ENCODE results near the gene SPNS2. TPM values are rescaled to one million over a fixed set of nuclear protein-coding genes. Genes with fewer than 3 reads are reported as not detected.
A peak's percentile ranks its signal among the peaks of the same experiment; 100 is the strongest.

Gene SPNS2
- total and polyA plus RNA-seq, 3 donors from 2014 or later: 6.7 to 11.5 (median 8.0) TPM

GRCh38 chr17:4542726-4543191 is 44.1 kb downstream of the SPNS2 start:
- Histone ChIP-seq H3K4me1 (peaks cover 14% of the 10 kb centered on the region), H3K4me3 (no peak overlapping the region), H3K9me3 (no peaks in the 10 kb centered on the region), H3K36me3 (ENCODE audit: low read depth, missing control alignments) (no peaks in the 10 kb centered on the region), H3K27ac (no peak overlapping the region), H3K27me3 (no peaks in the 10 kb centered on the region)
- TF ChIP-seq POLR2A (IDR thresholded peaks at IDR 0.05): no peak
- TF ChIP-seq, protein P1, sequence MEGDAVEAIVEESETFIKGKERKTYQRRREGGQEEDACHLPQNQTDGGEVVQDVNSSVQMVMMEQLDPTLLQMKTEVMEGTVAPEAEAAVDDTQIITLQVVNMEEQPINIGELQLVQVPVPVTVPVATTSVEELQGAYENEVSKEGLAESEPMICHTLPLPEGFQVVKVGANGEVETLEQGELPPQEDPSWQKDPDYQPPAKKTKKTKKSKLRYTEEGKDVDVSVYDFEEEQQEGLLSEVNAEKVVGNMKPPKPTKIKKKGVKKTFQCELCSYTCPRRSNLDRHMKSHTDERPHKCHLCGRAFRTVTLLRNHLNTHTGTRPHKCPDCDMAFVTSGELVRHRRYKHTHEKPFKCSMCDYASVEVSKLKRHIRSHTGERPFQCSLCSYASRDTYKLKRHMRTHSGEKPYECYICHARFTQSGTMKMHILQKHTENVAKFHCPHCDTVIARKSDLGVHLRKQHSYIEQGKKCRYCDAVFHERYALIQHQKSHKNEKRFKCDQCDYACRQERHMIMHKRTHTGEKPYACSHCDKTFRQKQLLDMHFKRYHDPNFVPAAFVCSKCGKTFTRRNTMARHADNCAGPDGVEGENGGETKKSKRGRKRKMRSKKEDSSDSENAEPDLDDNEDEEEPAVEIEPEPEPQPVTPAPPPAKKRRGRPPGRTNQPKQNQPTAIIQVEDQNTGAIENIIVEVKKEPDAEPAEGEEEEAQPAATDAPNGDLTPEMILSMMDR (IDR thresholded peaks at IDR 0.05): no peak
- intact Hi-C loops (cut with DNase I; ENCODE audit: low total_unique reads): no loop called here
- 92 to 93% methylated on average over 17 to 19 of the region's 19 CpGs for WGBS, 2 donors
- DNase-seq: no peak

DNA sequence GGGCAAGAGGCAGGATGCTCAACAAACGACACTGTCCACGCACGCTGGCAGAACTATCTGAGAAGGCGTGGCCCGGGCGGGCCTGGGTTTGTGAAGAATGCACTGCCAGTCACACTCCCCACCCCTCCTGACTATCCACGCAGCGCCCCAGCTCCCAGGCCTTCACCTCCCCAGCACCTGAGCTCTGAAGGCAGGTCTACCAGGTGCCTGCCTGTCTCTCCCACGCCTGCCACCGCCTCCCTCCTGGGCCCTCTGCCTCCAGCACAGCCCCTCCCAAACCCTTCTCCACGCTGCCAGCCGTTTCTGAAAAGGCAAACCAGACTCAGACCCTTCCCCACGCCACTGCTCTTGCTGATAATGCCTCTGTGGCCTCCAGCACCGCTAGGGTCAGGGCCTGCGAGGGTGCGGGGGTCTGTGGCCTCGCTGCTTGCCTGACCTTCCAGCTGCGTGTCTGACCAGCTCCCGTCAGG is 44.9 kb downstream of the SPNS2 start:
- Histone ChIP-seq H3K27ac (no peak overlapping the region), H3K4me3 (no peak overlapping the region), H3K9me3 (no peaks in the 10 kb centered on the region), H3K27me3 (no peaks in the 10 kb centered on the region), H3K36me3 (ENCODE audit: low read depth, missing control alignments) (no peaks in the 10 kb centered on the region), H3K4me1 (peaks cover 6% of the 10 kb centered on the region)
- WGBS, 2 donors: 74 to 85% methylated on average over 19 of the region's 19 CpGs
- TF ChIP-seq, protein P1 (IDR thresholded peaks at IDR 0.05): no peak
- intact Hi-C loops (cut with DNase I; ENCODE audit: low total_unique reads): no loop called here
- DNase-seq: no peak

GRCh38 chr17:4544135-4544950 is 45.7 kb downstream of the SPNS2 start:
- no peaks in the 10 kb centered on the region for H3K36me3 ChIP-seq (ENCODE audit: low read depth, missing control alignments)
- intact Hi-C loops (cut with DNase I; ENCODE audit: low total_unique reads): no loop called here
- 74 to 91% methylated on average over 7 to 27 of the region's 37 CpGs for WGBS, 2 donors

GRCh38 chr17:4544951-4545216 is 46.2 kb downstream of the SPNS2 start:
- no peak overlapping the region for H3K27ac ChIP-seq
- intact Hi-C loops (cut with DNase I; ENCODE audit: low total_unique reads): no loop called here
- H3K36me3 ChIP-seq (ENCODE audit: low read depth, missing control alignments): no peaks in the 10 kb centered on the region
- peak; percentile 51 for DNase-seq
- H3K4me3 ChIP-seq: no peak overlapping the region
- H3K9me3 ChIP-seq: no peaks in the 10 kb centered on the region
- H3K27me3 ChIP-seq: no peaks in the 10 kb centered on the region
- 74 to 76% methylated on average over 9 to 16 of the region's 18 CpGs for WGBS, 2 donors
- TF ChIP-seq POLR2A (IDR thresholded peaks at IDR 0.05): no peak
- TF ChIP-seq, protein P1 (IDR thresholded peaks at IDR 0.05): no peak
- peaks cover 5% of the 10 kb centered on the region for H3K4me1 ChIP-seq

More at GRCh38 chr17:4544135-4544950, 45.7 kb downstream of the SPNS2 start:
- TF ChIP-seq POLR2A (IDR thresholded peaks at IDR 0.05): no peak
- TF ChIP-seq, protein P1 (IDR thresholded peaks at IDR 0.05): no peak
- Histone ChIP-seq H3K4me3 (no peak overlapping the region), H3K9me3 (no peaks in the 10 kb centered on the region), H3K27me3 (no peaks in the 10 kb centered on the region), H3K4me1 (peaks cover 5% of the 10 kb centered on the region), H3K27ac (no peak overlapping the region)
- no peak for DNase-seq
